ENCODE data around the gene FBXO2. TPM values are rescaled to one million over a fixed set of nuclear protein-coding genes. Genes with fewer than 3 reads are reported as not detected.

FBXO2 gene
- total RNA-seq, 1 experiment from 2014 or later = 81.1 TPM

DNA sequence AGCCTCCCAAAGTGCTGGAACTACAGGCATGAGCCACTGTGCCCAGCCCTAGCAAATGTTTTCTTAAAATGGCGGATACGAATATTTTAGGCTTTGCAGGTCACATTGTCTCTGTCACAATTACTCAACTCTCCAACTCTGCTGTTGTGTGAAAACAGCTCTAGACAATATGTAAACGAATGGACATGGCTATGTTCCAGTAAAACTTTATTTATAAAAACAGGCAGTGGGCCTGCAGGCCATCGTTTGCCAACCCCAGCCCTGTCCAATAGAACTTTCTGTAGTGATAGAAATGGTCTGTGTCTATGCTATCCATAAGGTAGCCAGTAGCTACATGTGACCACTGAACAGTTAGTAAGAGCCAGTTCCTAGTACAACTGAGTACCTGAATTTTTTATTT, 5.5 kb upstream of the FBXO2 start:
- Histone ChIP-seq H3K27me3 (ENCODE audit: insufficient read depth, low read length) (no peaks in the 10 kb centered on the region), H4K20me1 (ENCODE audit: insufficient read depth) (no peaks in the 10 kb centered on the region), H3K9ac (ENCODE audit: low read length) (no peak overlapping the region), H3K4me1 (ENCODE audit: control insufficient read depth in 1 of 2, insufficient read depth in 2 of 2, low read length in 2 of 2) (peaks cover 14 to 30% of the 10 kb centered on the region in 2 experiments), H3K9me3 (ENCODE audit: control insufficient read depth in 1 of 2, insufficient read depth in 1 of 2, low read depth in 1 of 2, low read length in 2 of 2) (no peaks in the 10 kb centered on the region), H3K36me3 (ENCODE audit: control insufficient read depth in 1 of 2, insufficient read depth in 2 of 2, low read length in 2 of 2) (peaks cover 19 to 25% of the 10 kb centered on the region in 2 experiments), H3K4me2 (ENCODE audit: low read length) (no peak overlapping the region), H3K4me3 (replicated peaks in 1 of 2; ENCODE audit: low read depth in 1 of 2, low read length in 2 of 2) (no peak overlapping the region), H3K9me2 (ENCODE audit: insufficient read depth) (no peaks in the 10 kb centered on the region), H3K27ac (ENCODE audit: low read depth, low read length) (no peak overlapping the region), H3K79me2 (ENCODE audit: insufficient read depth, low read length) (peaks cover 10% of the 10 kb centered on the region; the same call in 1 of the 2 replicates), H2AFZ (ENCODE audit: low read depth, low read length, poor library complexity, severe bottlenecking) (no peak overlapping the region)
- ATAC-seq (no peak), DNase-seq (ENCODE audit: low read depth, low spot score) (no peak)
- POLR2A ChIA-PET = no interaction called here
- BruUV-seq (replicated peaks) = no TSS peak
- CTCF ChIA-PET = no interaction called here
- no peak for TF ChIP-seq CEBPB (IDR thresholded peaks at IDR 0.05; ENCODE audit: low read depth)
- no peak for TF ChIP-seq JUND (IDR thresholded peaks at IDR 0.05)
- no peak for TF ChIP-seq FOSL1 (IDR thresholded peaks at IDR 0.05; ENCODE audit: low read depth)
- TF ChIP-seq SRF (IDR thresholded peaks at IDR 0.05; ENCODE audit: low read depth) = no peak
- no peak for TF ChIP-seq EZH2phosphoT487 (IDR thresholded peaks at IDR 0.05; ENCODE audit: borderline replicate concordance)
- TF ChIP-seq, protein P1, sequence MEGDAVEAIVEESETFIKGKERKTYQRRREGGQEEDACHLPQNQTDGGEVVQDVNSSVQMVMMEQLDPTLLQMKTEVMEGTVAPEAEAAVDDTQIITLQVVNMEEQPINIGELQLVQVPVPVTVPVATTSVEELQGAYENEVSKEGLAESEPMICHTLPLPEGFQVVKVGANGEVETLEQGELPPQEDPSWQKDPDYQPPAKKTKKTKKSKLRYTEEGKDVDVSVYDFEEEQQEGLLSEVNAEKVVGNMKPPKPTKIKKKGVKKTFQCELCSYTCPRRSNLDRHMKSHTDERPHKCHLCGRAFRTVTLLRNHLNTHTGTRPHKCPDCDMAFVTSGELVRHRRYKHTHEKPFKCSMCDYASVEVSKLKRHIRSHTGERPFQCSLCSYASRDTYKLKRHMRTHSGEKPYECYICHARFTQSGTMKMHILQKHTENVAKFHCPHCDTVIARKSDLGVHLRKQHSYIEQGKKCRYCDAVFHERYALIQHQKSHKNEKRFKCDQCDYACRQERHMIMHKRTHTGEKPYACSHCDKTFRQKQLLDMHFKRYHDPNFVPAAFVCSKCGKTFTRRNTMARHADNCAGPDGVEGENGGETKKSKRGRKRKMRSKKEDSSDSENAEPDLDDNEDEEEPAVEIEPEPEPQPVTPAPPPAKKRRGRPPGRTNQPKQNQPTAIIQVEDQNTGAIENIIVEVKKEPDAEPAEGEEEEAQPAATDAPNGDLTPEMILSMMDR (IDR thresholded peaks at IDR 0.05 in 2 of 3, conservative IDR thresholded peaks at IDR 0.05 in 1 of 3; ENCODE audit: borderline replicate concordance in 1 of 3, insufficient read depth in 1 of 3, low read depth in 2 of 3, low read length in 2 of 3) = no peak
- TF ChIP-seq, protein P2, sequence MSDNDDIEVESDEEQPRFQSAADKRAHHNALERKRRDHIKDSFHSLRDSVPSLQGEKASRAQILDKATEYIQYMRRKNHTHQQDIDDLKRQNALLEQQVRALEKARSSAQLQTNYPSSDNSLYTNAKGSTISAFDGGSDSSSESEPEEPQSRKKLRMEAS (IDR thresholded peaks at IDR 0.05) = no peak
- TF ChIP-seq ZNF274 (IDR thresholded peaks at IDR 0.05; ENCODE audit: low read depth, low read length) = no peak
- TF ChIP-seq ZFX (IDR thresholded peaks at IDR 0.05) = no peak
- TF ChIP-seq EGR1 (IDR thresholded peaks at IDR 0.05; ENCODE audit: low read depth) = no peak
- no peak for TF ChIP-seq ELF1 (IDR thresholded peaks at IDR 0.05; ENCODE audit: borderline replicate concordance, low read depth)
- TF ChIP-seq SP1 (IDR thresholded peaks at IDR 0.05; ENCODE audit: low read depth) = no peak
- TF ChIP-seq, protein P3, sequence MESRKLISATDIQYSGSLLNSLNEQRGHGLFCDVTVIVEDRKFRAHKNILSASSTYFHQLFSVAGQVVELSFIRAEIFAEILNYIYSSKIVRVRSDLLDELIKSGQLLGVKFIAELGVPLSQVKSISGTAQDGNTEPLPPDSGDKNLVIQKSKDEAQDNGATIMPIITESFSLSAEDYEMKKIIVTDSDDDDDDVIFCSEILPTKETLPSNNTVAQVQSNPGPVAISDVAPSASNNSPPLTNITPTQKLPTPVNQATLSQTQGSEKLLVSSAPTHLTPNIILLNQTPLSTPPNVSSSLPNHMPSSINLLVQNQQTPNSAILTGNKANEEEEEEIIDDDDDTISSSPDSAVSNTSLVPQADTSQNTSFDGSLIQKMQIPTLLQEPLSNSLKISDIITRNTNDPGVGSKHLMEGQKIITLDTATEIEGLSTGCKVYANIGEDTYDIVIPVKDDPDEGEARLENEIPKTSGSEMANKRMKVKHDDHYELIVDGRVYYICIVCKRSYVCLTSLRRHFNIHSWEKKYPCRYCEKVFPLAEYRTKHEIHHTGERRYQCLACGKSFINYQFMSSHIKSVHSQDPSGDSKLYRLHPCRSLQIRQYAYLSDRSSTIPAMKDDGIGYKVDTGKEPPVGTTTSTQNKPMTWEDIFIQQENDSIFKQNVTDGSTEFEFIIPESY (IDR thresholded peaks at IDR 0.05; ENCODE audit: extremely low read depth, insufficient replicate concordance, low read length) = no peak
- TF ChIP-seq SIN3A (IDR thresholded peaks at IDR 0.05; ENCODE audit: low read depth) = no peak
- TF ChIP-seq, protein P4, sequence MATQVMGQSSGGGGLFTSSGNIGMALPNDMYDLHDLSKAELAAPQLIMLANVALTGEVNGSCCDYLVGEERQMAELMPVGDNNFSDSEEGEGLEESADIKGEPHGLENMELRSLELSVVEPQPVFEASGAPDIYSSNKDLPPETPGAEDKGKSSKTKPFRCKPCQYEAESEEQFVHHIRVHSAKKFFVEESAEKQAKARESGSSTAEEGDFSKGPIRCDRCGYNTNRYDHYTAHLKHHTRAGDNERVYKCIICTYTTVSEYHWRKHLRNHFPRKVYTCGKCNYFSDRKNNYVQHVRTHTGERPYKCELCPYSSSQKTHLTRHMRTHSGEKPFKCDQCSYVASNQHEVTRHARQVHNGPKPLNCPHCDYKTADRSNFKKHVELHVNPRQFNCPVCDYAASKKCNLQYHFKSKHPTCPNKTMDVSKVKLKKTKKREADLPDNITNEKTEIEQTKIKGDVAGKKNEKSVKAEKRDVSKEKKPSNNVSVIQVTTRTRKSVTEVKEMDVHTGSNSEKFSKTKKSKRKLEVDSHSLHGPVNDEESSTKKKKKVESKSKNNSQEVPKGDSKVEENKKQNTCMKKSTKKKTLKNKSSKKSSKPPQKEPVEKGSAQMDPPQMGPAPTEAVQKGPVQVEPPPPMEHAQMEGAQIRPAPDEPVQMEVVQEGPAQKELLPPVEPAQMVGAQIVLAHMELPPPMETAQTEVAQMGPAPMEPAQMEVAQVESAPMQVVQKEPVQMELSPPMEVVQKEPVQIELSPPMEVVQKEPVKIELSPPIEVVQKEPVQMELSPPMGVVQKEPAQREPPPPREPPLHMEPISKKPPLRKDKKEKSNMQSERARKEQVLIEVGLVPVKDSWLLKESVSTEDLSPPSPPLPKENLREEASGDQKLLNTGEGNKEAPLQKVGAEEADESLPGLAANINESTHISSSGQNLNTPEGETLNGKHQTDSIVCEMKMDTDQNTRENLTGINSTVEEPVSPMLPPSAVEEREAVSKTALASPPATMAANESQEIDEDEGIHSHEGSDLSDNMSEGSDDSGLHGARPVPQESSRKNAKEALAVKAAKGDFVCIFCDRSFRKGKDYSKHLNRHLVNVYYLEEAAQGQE (IDR thresholded peaks at IDR 0.05; ENCODE audit: low read depth) = no peak
- TF ChIP-seq YY1 (IDR thresholded peaks at IDR 0.05; ENCODE audit: extremely low read depth, insufficient replicate concordance, low read depth, low read length) = no peak
- TF ChIP-seq EZH2 (IDR thresholded peaks at IDR 0.05) = no peak
- TF ChIP-seq RAD21 (IDR thresholded peaks at IDR 0.05; ENCODE audit: low read depth) = no peak
- TF ChIP-seq POLR2AphosphoS5 (IDR thresholded peaks at IDR 0.05; ENCODE audit: low read depth, low read length) = no peak
- RAD21 ChIA-PET (ENCODE audit: low non-redundant PET in 1 of 2, low total read pairs in 2 of 2, uncharacterized antibody in 2 of 2, unreplicated experiment in 2 of 2) = no interaction called here
- intact Hi-C loops (cut with micrococcal nuclease) = no loop called here
